ENCODE data around the gene RPL11. TPM values are rescaled to one million over a fixed set of nuclear protein-coding genes. Genes with fewer than 3 reads are reported as not detected.
A peak's percentile ranks its signal among the peaks of the same experiment; 100 is the strongest.
"Not testable (repeated sequence)": the region's sequence is repeated elsewhere in the genome, so short reads cannot be mapped to it uniquely, and the experiment has no call there.

The RPL11 gene
- polyA plus RNA-seq, 6 donors from 2014 or later, result 1,123 to 1,541 (median 1,429) TPM

DNA sequence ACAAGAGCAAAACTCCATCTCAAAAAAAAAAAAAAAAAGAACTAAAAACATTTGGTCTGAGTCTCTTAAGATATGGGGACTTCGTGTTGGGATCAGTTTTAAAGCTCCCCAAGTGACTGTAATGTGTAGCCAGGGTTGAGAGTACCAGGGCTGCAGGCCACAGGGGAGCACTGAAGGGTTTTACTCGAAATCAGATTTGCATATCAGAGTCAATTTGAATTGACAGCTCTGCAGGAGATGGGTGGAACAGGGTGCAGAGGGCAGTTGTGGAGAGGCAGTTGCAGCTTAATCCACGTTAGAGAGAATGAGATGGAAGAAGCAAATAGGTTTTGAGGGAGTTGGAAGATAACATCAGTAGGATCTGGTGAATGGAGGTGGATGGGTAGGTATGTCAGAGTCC is 31.0 kb downstream of the RPL11 start:
- no peaks in the 10 kb centered on the region for H3K9me3 Mint-ChIP-seq
- DNase-seq (no peak), ATAC-seq (ENCODE audit: low read depth in 2 of 2) (peak; percentile 60)
- peak overlapping the region in 2 of 6 donors; percentile 23 to 37 for H3K27ac Mint-ChIP-seq
- H3K36me3 Mint-ChIP-seq, result no peaks in the 10 kb centered on the region
- H3K27me3 Mint-ChIP-seq, result no peaks in the 10 kb centered on the region
- peaks cover 24 to 53% (median 30%) of the 10 kb centered on the region in 3 donors for H3K4me1 Mint-ChIP-seq
- peak overlapping the region; percentile 0 to 84 (median 56) for H3K4me3 Mint-ChIP-seq

DNA sequence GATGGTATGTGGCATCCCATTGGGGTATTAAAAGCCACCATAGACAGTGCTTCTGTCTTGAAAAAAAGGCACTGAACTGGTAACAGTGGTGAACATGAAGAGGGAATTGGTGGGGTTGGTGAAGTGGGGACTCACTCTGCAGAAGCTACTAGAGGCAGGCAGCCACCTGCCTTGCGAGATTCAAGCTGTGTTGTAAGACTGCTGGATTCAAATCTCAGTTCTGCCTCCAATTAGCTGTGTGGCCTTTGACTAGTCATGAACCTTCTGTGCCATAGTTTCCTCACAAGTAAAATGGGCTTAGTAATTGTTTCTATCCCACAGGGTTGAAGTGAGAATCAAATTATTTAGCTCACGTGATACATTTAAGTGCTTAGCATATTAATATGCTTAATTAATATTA is 35.1 kb downstream of the RPL11 start:
- Mint-ChIP-seq H3K4me3 (peak overlapping the region in 1 of 8 donors; percentile 29), H3K27me3 (no peaks in the 10 kb centered on the region), H3K4me1 (peaks cover 39 to 64% (median 49%) of the 10 kb centered on the region in 3 donors), H3K36me3 (no peaks in the 10 kb centered on the region), H3K27ac (peak overlapping the region in 2 of 6 donors; percentile 28 to 96), H3K9me3 (peaks cover 0 to 5% (median 0%) of the 10 kb centered on the region in 7 donors)
- DNase-seq, result no peak
- ATAC-seq (ENCODE audit: low read depth in 2 of 2), result no peak

DNA sequence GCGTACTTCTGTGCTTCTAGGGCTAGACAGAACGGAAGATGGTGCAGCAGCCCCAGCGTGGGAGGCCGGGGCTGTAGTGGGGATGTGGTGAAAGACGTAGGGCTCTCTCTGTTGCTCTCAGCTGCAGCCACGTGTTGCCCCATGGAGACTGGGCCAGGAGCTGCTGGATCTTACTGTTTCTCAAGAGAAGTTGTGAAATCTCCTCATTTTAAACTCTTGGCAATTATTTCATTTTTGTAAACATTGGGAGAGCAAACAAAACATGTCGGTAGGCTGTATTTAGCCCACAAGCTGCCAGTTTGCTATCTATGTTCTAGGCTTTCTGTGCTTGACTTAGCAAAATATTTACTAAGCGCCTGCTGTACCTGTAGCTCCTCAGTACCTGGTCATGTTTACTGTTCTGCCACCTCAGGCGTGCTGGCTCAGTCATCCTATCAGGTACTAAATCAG is 35.8 kb downstream of the RPL11 start:
- DNase-seq (no peak), ATAC-seq (ENCODE audit: low read depth in 2 of 2) (no peak)
- Mint-ChIP-seq H3K27ac (peak overlapping the region in 5 of 6 donors; percentile 75 to 99 (median 98)), H3K36me3 (no peaks in the 10 kb centered on the region), H3K4me1 (peaks cover 42 to 61% (median 51%) of the 10 kb centered on the region in 3 donors), H3K9me3 (peaks cover 0 to 5% (median 0%) of the 10 kb centered on the region in 7 donors), H3K4me3 (peak overlapping the region in 6 of 8 donors; percentile 77 to 92 (median 84)), H3K27me3 (no peaks in the 10 kb centered on the region)

DNA sequence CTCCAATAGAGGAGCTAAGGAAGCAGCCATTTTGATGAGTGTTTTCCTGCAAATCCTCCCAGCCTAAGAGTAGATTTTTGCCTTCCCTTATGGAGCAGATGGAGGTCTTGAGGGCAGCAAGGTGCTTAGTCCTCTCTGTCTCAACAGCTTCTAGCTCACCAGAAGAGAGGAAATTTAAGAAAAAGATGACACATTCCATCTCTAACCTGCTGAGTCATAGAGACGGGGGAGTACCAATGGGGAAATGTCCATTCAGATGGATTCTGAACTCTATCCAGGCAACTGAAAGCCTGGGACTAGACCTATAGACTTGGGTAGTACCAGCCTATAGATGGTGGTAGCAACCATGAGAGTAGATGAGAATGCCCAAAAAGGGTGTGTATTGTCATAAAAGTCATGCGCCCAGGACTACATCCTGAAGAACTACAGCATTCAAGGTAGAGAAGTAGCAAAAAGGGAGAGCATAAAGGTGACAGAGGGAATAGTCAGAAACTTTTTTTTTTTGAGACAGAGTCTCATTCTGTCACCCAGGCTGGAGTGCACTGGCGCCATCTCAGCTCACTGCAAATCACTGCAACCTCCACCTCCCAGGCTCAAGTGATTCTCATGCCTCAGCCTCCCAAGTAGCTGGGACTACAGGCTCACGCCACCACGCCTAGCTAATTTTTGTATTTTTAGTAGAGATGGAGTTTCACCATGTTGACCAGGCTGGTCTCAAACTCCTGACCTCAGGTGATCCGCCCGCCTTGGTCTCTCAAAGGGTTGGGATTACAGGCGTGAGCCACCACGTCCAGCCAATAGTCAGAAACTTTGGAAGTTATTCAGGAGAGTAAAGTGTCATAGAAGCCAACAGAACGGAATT is 41.0 kb downstream of the RPL11 start:
- DNase-seq (no peak), ATAC-seq (ENCODE audit: low read depth in 2 of 2) (no peak)
- no peaks in the 10 kb centered on the region for H3K27me3 Mint-ChIP-seq
- H3K9me3 Mint-ChIP-seq, result peaks cover 0 to 5% (median 0%) of the 10 kb centered on the region in 7 donors
- no peak overlapping the region for H3K27ac Mint-ChIP-seq
- no peak overlapping the region for H3K4me3 Mint-ChIP-seq
- H3K36me3 Mint-ChIP-seq, result no peaks in the 10 kb centered on the region
- H3K4me1 Mint-ChIP-seq, result peaks cover 27 to 31% (median 31%) of the 10 kb centered on the region in 3 donors

DNA sequence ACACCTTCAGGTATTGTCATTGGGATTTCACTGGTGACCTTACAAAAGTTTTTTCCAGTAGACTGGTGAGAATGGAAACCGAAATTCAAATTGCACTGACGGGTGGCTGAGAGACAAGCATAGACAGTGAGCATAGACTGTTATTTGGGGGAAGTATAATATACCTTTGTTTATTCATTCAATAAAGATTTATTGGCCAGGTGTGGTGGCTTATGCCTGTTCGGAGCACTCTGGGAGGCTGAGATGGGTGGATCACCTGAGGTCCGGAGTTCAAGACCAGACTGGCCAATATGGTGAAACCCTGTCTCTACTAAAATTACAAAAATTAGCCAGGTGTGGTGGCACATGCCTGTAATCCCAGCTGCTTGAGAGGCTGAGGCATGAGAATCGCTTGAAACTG is 41.7 kb downstream of the RPL11 start:
- not testable (repeated sequence) for H3K27ac Mint-ChIP-seq; DNase-seq; ATAC-seq (ENCODE audit: low read depth in 2 of 2); H3K9me3 Mint-ChIP-seq; H3K4me3 Mint-ChIP-seq; H3K27me3 Mint-ChIP-seq; H3K36me3 Mint-ChIP-seq
- peaks cover 20 to 24% (median 24%) of the 10 kb centered on the region in 3 donors for H3K4me1 Mint-ChIP-seq

DNA sequence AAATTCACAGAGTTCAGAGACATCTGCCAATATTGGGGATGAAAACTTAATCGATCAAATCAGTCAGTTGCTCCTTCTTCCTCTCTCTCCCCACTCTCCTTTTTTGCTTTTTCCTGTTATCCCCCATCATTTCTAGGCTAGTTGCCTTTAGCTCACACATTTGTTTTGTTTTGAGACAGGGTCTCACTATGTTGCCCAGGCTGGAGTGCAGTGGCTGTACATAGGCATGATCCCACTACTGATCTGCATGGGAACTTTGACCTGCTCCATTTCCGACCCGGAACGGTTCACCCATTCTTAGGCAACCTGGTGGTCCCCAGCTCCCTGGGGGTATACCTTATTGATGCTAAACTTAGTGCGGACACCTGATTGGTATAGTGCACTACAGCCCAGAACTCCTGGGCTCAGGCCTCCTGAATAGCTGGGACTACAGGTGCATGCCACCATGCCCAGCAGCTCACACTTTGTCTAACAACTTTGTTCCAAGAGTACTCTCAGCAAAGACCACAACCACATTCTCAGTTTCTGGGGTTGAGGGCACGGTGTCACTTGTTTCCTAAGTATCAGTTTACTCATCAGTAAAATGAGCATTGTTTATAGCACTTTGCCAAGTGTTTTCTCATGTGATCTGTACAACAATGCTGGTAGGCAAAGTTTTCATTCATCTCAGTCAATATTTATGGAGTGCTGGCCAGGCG is 45.0 kb downstream of the RPL11 start:
- H3K4me3 Mint-ChIP-seq, result no peak overlapping the region
- DNase-seq (no peak), ATAC-seq (ENCODE audit: low read depth in 2 of 2) (no peak)
- no peaks in the 10 kb centered on the region for H3K9me3 Mint-ChIP-seq
- H3K27me3 Mint-ChIP-seq, result no peaks in the 10 kb centered on the region
- H3K4me1 Mint-ChIP-seq, result peaks cover 0 to 7% (median 2%) of the 10 kb centered on the region in 3 donors
- no peaks in the 10 kb centered on the region for H3K36me3 Mint-ChIP-seq
- peak overlapping the region in 1 of 6 donors; percentile 33 for H3K27ac Mint-ChIP-seq

DNA sequence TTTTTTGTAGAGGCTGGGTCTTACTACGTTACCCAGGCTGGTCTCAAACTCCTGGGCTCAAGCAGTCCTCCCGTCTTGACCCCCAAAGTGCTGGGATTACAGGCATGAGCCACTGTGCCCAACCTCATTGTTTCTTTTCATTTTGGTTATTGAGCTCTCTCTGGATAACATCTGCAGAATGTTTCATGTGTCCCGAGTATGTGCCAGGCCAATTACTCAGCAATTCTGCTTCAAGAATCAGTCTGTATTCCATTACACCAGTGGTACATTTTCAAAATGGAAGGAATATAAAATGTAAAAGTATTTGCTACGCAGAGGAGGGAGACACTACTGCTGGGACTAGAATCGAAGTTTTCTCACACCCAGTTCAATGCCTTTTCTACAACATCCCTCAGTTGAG is 50.0 kb downstream of the RPL11 start:
- H3K27me3 Mint-ChIP-seq, result no peaks in the 10 kb centered on the region
- H3K9me3 Mint-ChIP-seq, result no peaks in the 10 kb centered on the region
- peak overlapping the region in 6 of 8 donors; percentile 88 to 95 (median 92) for H3K4me3 Mint-ChIP-seq
- no peak for DNase-seq
- ATAC-seq (ENCODE audit: low read depth in 2 of 2), result no peak
- peak overlapping the region in 1 of 6 donors; percentile 90 for H3K27ac Mint-ChIP-seq
- no peaks in the 10 kb centered on the region for H3K36me3 Mint-ChIP-seq
- peaks cover 24 to 35% (median 30%) of the 10 kb centered on the region in 3 donors for H3K4me1 Mint-ChIP-seq

DNA sequence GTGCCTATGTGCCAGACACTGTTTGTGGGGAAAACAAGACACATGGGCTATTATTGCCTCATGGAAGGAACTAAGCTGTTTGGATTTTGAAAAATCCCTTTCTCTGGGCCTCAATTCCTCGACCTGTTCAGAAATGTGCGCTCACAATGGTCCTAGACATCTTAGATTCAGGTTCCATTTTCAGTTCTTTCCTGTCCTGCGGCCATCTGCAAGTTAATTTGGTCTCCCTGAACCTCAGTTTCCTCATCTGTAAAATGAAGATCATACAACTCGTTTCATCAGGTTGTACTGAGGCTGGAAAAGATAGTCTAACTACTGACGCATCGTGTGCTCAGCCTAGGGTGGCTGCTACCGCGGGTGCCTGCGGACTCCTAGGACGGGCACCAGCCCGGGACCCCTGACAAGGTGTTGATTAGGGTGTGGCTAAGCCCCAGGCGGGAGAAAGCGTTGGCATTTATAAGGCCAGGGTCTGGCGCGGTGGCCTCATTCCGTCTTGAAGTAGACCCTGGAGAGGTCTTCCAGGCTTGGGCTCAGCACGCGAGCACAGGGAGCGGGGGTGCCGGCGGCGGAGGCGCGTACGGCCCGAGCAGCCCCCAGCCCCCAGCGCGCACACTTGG is 51.2 kb downstream of the RPL11 start:
- Mint-ChIP-seq H3K36me3 (no peaks in the 10 kb centered on the region), H3K27ac (peak overlapping the region; percentile 60 to 96 (median 84)), H3K9me3 (no peaks in the 10 kb centered on the region), H3K4me1 (peaks cover 36 to 46% (median 41%) of the 10 kb centered on the region in 3 donors), H3K27me3 (no peaks in the 10 kb centered on the region), H3K4me3 (peak overlapping the region; percentile 90 to 95 (median 92))
- DNase-seq (no peak), ATAC-seq (ENCODE audit: low read depth in 2 of 2) (peak; percentile 19 to 38)

DNA sequence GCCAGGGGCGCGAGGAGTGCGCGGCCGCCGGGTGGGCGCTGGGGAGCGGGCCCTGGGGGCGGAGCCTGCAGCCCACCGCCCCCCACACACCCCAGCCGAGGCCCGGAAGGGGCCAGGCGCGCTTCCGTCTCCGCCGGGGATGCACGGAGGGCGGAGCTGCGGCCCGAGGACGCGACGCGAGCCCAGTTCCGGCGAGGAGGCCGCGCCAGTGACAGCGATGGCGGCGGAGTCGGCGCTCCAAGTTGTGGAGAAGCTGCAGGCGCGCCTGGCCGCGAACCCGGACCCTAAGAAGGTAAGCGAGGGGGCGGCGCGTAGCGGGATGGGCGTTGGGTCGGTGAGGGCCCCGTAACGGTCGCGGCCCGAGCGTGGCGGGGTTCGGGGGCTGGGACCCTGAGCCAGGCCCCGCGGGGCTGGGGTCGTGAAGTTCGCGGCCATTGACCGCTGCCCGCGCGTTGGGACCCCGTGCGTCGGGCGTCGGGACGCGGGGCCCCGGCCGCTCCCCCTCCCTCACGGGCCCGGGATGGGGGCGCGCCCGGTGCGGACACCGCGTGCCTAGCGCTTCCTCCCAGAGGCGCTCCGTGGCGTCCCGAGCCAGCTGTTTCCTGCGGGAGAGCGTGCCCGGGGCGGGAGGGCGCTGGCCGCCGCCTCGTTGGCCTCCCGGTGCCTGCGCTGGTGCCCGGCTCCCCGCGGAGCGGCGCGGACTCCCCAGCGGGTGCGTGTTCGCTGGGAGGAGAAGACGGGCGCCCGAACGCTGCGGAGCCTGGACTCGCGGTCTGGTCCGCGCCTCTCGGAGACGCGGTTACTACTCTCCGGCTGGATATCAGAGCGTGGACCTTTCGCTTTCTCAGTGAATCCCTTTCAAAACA is 51.9 kb downstream of the RPL11 start, which contains the start of gene ELOA:
Gene ELOA, plus strand, starts transcription at position 185 of the 866 bp plus-strand sequence. Its CDS starts 33 bp downstream, at position 218.
- Mint-ChIP-seq H3K4me3 (peak within 1 kb of the TSS; percentile 90 to 99 (median 94)), H3K27me3 (no peaks in the 10 kb centered on the region), H3K27ac (peak within 1 kb of the TSS; percentile 60 to 96 (median 89)), H3K36me3 (no peaks in the 10 kb centered on the region), H3K9me3 (no peaks in the 10 kb centered on the region), H3K4me1 (peaks cover 40 to 48% (median 48%) of the 10 kb centered on the region in 3 donors)
- DNase-seq, result peak; percentile 75
- peak; percentile 93 for ATAC-seq (ENCODE audit: low read depth in 2 of 2)

DNA sequence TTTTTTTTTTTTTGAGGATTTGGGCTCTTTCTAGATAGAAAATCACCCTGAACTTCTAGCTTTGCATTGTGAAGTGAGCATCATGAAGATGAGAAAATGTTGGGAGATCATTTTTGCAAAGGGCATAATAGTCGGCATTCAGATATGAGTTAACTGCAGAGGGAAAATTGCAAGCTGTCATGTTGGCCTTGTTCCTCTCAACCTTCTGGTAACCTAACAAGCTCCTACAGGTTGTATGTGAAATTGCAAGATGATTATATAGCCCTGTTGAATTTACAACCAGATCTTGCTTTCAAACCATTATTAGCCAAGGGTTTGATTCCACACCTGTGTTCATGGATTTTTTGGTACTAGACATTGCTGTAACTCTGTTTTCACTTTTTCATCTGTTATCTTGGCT is 53.9 kb downstream of the RPL11 start:
- Mint-ChIP-seq H3K4me3 (peak overlapping the region in 7 of 8 donors; percentile 65 to 99 (median 92)), H3K4me1 (peaks cover 44 to 58% (median 48%) of the 10 kb centered on the region in 3 donors), H3K36me3 (no peaks in the 10 kb centered on the region), H3K9me3 (no peaks in the 10 kb centered on the region), H3K27ac (peak overlapping the region in 3 of 6 donors; percentile 25 to 90 (median 36)), H3K27me3 (no peaks in the 10 kb centered on the region)
- DNase-seq (no peak), ATAC-seq (ENCODE audit: low read depth in 2 of 2) (no peak)
